Neural crest cell (in vitro differentiated cells): ENCODE data around the gene RACGAP1. TPM values are rescaled to one million over a fixed set of nuclear protein-coding genes. Genes with fewer than 3 reads are reported as not detected.
A peak's percentile ranks its signal among the peaks of the same experiment; 100 is the strongest.

Experiments
- DNase-seq: peaks from one replicate; pipeline ENCODE4 v3.0.0; 2021; ENCODE audit warnings: low read depth, mixed read lengths, low spot score
- H3K27ac Mint-ChIP-seq: one replicate; pipeline ENCODE4 v1.8.0; 2021; ENCODE audit warnings: mild to moderate bottlenecking, mixed read lengths; ENCODE audit not compliant: unreplicated experiment
- H3K27me3 Mint-ChIP-seq: 2 replicates; pipeline ENCODE4 v1.8.0; 2021; ENCODE audit warnings: low read depth, mild to moderate bottlenecking, mixed read lengths
- H3K36me3 Mint-ChIP-seq: 2 replicates; pipeline ENCODE4 v1.8.0; 2021; ENCODE audit warnings: low read depth, mild to moderate bottlenecking, mixed read lengths
- H3K4me1 Mint-ChIP-seq: 2 replicates; pipeline ENCODE4 v1.8.0; 2021; ENCODE audit warnings: mixed read lengths
- H3K4me3 Mint-ChIP-seq: one replicate; pipeline ENCODE4 v1.8.0; 2021; ENCODE audit warnings: mild to moderate bottlenecking, mixed read lengths
- H3K9me3 Mint-ChIP-seq: 2 replicates; pipeline ENCODE4 v1.8.0; 2021; ENCODE audit warnings: mixed read lengths
- CTCF ChIP-seq: fragments of 200-600 bp; sonication (generic); conservative IDR thresholded peaks from 2 replicates; pipeline ENCODE4 v1.5.0; 2021; ENCODE audit warnings: antibody characterized with exemption, mild to moderate bottlenecking
- total RNA-seq: library from RNA; stranded (reverse); gene quantifications from 2 replicates; pipeline ENCODE4 v1.2.1, GENCODE V29; 2021

RACGAP1 gene
- total RNA-seq, 1 donor from 2014 or later: 104 TPM

- Mint-ChIP-seq H3K4me1 (no peaks in the 10 kb centered on the region), H3K36me3 (no peaks in the 10 kb centered on the region), H3K4me3 (no peak overlapping the region), H3K9me3 (no peaks in the 10 kb centered on the region), H3K27me3 (peaks cover 3% of the 10 kb centered on the region), H3K27ac (peak overlapping the region; percentile 24)
- TF ChIP-seq CTCF: no peak
- DNase-seq: no peak
Observed at GRCh38 chr12:50062728-50063460, 37.6 kb upstream of the RACGAP1 start.

- DNase-seq: no peak
- H3K27me3 Mint-ChIP-seq: peaks cover 3% of the 10 kb centered on the region
- H3K27ac Mint-ChIP-seq: no peak overlapping the region
- no peaks in the 10 kb centered on the region for H3K36me3 Mint-ChIP-seq
- TF ChIP-seq CTCF: no peak
- peaks cover 1% of the 10 kb centered on the region for H3K4me1 Mint-ChIP-seq
- H3K9me3 Mint-ChIP-seq: no peaks in the 10 kb centered on the region
- no peak overlapping the region for H3K4me3 Mint-ChIP-seq
Observed at GRCh38 chr12:50061946-50062686, 36.8 kb upstream of the RACGAP1 start.

- no peak for TF ChIP-seq CTCF
- Mint-ChIP-seq H3K27me3 (peaks cover 13% of the 10 kb centered on the region), H3K4me1 (peaks cover 11% of the 10 kb centered on the region), H3K27ac (no peak overlapping the region), H3K36me3 (no peaks in the 10 kb centered on the region), H3K9me3 (no peaks in the 10 kb centered on the region), H3K4me3 (no peak overlapping the region)
- no peak for DNase-seq
Observed at GRCh38 chr12:50061171-50061570, 35.9 kb upstream of the RACGAP1 start.

- DNase-seq: no peak
- no peak for TF ChIP-seq CTCF
- no peaks in the 10 kb centered on the region for H3K36me3 Mint-ChIP-seq
- H3K9me3 Mint-ChIP-seq: no peaks in the 10 kb centered on the region
- H3K4me3 Mint-ChIP-seq: peak overlapping the region; percentile 82
- H3K27me3 Mint-ChIP-seq: peaks cover 19% of the 10 kb centered on the region
- H3K4me1 Mint-ChIP-seq: peaks cover 16% of the 10 kb centered on the region
- no peak overlapping the region for H3K27ac Mint-ChIP-seq
Observed at GRCh38 chr12:50060120-50060468, 34.8 kb upstream of the RACGAP1 start.

GRCh38 chr12:50059440-50060119 is 34.3 kb upstream of the RACGAP1 start:
- Mint-ChIP-seq H3K36me3 (no peaks in the 10 kb centered on the region), H3K27ac (peak overlapping the region; percentile 16), H3K4me1 (peaks cover 16% of the 10 kb centered on the region), H3K27me3 (peaks cover 19% of the 10 kb centered on the region), H3K9me3 (no peaks in the 10 kb centered on the region), H3K4me3 (peak overlapping the region; percentile 82)
- TF ChIP-seq CTCF: no peak
- no peak for DNase-seq
